ENCODE results near the gene CDK8.

DNA sequence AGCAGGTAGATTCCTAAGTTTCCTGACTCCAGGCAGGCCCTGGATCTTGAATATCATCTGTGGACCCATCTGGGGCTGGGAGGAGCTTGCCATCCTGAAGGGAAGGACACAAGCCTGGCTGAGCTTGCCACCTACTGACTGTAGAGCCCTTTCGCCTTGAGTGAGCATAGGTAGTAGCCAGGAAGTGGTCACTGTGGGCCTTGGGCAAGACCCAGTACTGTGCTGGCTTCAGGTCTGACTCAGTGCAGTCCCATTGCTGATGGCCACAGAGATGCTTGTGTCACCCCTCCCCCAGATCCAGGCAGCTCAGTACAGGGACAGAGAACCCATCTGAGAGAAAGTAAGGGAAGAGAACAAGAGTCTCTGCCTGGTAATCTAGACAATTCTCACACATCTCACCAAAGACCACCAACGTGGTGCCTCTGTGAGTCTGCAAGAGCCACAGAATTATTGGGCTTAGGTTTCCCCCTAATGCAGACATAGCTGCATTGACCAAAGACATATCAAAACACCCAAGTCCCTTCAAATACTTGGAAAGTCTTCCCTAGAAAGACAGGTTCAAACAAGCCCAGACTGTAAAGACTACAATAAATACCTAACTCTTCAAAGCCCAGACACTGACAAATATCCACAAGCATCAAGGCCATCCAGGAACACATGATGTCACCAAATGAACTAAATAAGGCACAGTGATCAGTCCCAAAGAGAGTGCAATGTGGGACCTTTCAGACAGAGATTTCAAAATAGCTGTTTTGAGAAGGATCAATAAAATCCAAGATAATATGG, 195.3 kb downstream of the CDK8 start:
- TF ChIP-seq, protein P1, sequence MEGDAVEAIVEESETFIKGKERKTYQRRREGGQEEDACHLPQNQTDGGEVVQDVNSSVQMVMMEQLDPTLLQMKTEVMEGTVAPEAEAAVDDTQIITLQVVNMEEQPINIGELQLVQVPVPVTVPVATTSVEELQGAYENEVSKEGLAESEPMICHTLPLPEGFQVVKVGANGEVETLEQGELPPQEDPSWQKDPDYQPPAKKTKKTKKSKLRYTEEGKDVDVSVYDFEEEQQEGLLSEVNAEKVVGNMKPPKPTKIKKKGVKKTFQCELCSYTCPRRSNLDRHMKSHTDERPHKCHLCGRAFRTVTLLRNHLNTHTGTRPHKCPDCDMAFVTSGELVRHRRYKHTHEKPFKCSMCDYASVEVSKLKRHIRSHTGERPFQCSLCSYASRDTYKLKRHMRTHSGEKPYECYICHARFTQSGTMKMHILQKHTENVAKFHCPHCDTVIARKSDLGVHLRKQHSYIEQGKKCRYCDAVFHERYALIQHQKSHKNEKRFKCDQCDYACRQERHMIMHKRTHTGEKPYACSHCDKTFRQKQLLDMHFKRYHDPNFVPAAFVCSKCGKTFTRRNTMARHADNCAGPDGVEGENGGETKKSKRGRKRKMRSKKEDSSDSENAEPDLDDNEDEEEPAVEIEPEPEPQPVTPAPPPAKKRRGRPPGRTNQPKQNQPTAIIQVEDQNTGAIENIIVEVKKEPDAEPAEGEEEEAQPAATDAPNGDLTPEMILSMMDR (IDR thresholded peaks at IDR 0.05) = no peak
- no peak for TF ChIP-seq EP300 (IDR thresholded peaks at IDR 0.05)
